ENCODE results near the gene SLC9A6.

Gene SLC9A6

GRCh38 chrX:135985157-135985972 lies at the start of gene SLC9A6:
SLC9A6 (plus strand) TSS chrX:135985435; CDS start chrX:135985659, 224 bp downstream.
- peak; percentile 56 for TF ChIP-seq POLR2AphosphoS5 (IDR thresholded peaks at IDR 0.05; ENCODE audit: borderline replicate concordance, low read depth, low read length)
- no peak for TF ChIP-seq FOXP2 (optimal IDR thresholded peaks at IDR 0.05; ENCODE audit: control extremely low read depth, extremely low read length, insufficient read depth)
- TF ChIP-seq EZH2 (IDR thresholded peaks at IDR 0.05): no peak
- Histone ChIP-seq H3K4me3 (peak within 1 kb of the TSS; percentile 83), H3K9ac (ENCODE audit: insufficient read length) (peak within 1 kb of the TSS; percentile 78), H3K9me3 (ENCODE audit: low read depth, low read length) (no peaks in the 10 kb centered on the region), H3K27ac (no peak within 1 kb of the TSS; the same call in 1 of the 2 replicates), H3K36me3 (ENCODE audit: insufficient read depth, low read length) (no peaks in the 10 kb centered on the region)
- no peak for DNase-seq (ENCODE audit: low read depth, low spot score)

- no peak for DNase-seq (ENCODE audit: low read depth, low spot score)
- Histone ChIP-seq H3K9me3 (ENCODE audit: low read depth, low read length) (no peaks in the 10 kb centered on the region), H3K4me3 (no peak overlapping the region), H3K27ac (no peak overlapping the region), H3K9ac (ENCODE audit: insufficient read length) (no peak overlapping the region), H3K36me3 (ENCODE audit: insufficient read depth, low read length) (no peaks in the 10 kb centered on the region)
- TF ChIP-seq POLR2AphosphoS5 (IDR thresholded peaks at IDR 0.05; ENCODE audit: borderline replicate concordance, low read depth, low read length) (no peak), EZH2 (IDR thresholded peaks at IDR 0.05) (no peak), FOXP2 (optimal IDR thresholded peaks at IDR 0.05; ENCODE audit: control extremely low read depth, extremely low read length, insufficient read depth) (no peak)
Measured at GRCh38 chrX:135944486-135944885, 40.7 kb upstream of the SLC9A6 start.

GRCh38 chrX:135951291-135951690 lies 33.9 kb upstream of the SLC9A6 start:
- Histone ChIP-seq H3K9ac (ENCODE audit: insufficient read length) (no peak overlapping the region), H3K9me3 (ENCODE audit: low read depth, low read length) (no peaks in the 10 kb centered on the region), H3K36me3 (ENCODE audit: insufficient read depth, low read length) (no peaks in the 10 kb centered on the region), H3K4me3 (no peak overlapping the region), H3K27ac (no peak overlapping the region)
- no peak for TF ChIP-seq FOXP2 (optimal IDR thresholded peaks at IDR 0.05; ENCODE audit: control extremely low read depth, extremely low read length, insufficient read depth)
- DNase-seq (ENCODE audit: low read depth, low spot score): no peak

DNA sequence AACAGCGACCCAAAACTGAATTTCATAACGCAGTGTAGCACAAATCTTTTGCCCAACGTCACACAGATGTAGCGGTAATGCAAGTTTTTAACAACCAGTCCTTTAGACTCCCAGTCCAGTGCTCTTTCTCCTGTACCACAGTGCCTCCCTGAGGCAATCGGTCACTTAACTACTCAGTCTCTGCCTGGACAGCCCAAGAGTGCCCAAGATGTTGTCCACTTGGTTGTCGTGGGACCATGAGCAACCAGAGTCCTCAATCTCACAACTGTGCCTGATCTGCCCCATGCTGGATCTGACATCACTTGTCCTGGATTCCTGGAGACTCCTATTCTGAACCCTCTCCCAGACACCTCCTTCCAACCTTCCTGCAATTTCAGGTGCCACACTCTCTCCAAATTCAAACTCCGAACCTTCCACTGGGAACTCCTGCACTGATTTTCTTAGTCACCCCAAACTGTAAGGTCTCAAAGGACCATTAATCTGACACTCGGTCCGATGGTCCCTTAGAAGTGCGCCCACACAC lies 12.1 kb upstream of the SLC9A6 start:
- H3K27ac ChIP-seq: peak overlapping the region; percentile 94; the same call in 1 of the 2 replicates
- H3K9me3 ChIP-seq (ENCODE audit: low read depth, low read length): no peaks in the 10 kb centered on the region
- no peak for DNase-seq (ENCODE audit: low read depth, low spot score)
- peak overlapping the region; percentile 91 for H3K9ac ChIP-seq (ENCODE audit: insufficient read length)
- TF ChIP-seq FOXP2 (optimal IDR thresholded peaks at IDR 0.05; ENCODE audit: control extremely low read depth, extremely low read length, insufficient read depth) (no peak), EZH2 (IDR thresholded peaks at IDR 0.05) (no peak), POLR2AphosphoS5 (IDR thresholded peaks at IDR 0.05; ENCODE audit: borderline replicate concordance, low read depth, low read length) (no peak)
- H3K4me3 ChIP-seq: peak overlapping the region; percentile 89
- no peaks in the 10 kb centered on the region for H3K36me3 ChIP-seq (ENCODE audit: insufficient read depth, low read length)

- DNase-seq (ENCODE audit: low read depth, low spot score): peak; percentile 57
- Histone ChIP-seq H3K9ac (ENCODE audit: insufficient read length) (peak within 1 kb of the TSS; percentile 91), H3K36me3 (ENCODE audit: insufficient read depth, low read length) (no peaks in the 10 kb centered on the region), H3K27ac (peak within 1 kb of the TSS; percentile 94), H3K9me3 (ENCODE audit: low read depth, low read length) (no peaks in the 10 kb centered on the region), H3K4me3 (peak within 1 kb of the TSS; percentile 89)
- TF ChIP-seq POLR2AphosphoS5 (IDR thresholded peaks at IDR 0.05; ENCODE audit: borderline replicate concordance, low read depth, low read length) (peak; percentile 67), FOXP2 (optimal IDR thresholded peaks at IDR 0.05; ENCODE audit: control extremely low read depth, extremely low read length, insufficient read depth) (no peak), EZH2 (IDR thresholded peaks at IDR 0.05) (no peak)
Measured at GRCh38 chrX:135973548-135974278, 11.5 kb upstream of the SLC9A6 start, which contains the start of gene MMGT1. MMGT1 (minus strand) TSS chrX:135973988; CDS start chrX:135973675, 313 bp downstream.

DNA sequence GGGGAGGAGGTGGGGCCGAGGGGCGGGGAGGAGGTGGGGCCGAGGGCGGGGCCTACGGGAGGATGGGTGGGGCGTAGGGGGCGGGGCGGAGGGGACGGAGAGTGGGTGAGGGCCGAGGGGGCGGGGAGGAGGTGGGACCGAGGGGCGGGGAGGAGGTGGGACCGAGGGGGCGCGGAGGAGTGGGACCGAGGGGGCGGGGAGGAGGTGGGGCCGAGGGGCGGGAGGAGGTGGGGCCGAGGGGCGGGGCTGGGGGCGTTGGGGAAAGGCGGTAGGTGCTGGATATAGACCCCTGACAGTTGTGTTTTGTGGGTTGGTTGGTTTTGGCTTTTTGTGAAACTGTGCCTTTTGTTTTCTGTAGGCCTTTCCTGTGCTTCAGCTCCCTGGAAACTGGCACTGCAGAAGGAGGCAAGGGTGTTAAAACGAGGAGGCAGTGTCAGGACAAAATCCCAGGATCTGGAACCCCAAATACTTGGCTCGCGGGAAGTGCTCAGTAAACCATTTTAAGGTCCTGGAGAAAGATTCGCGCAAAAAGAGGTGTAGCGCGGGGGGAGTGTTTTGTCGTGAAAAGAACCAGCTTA lies 10.9 kb upstream of the SLC9A6 start:
- Histone ChIP-seq H3K36me3 (ENCODE audit: insufficient read depth, low read length) (no peaks in the 10 kb centered on the region), H3K9ac (ENCODE audit: insufficient read length) (no peak overlapping the region), H3K27ac (no peak overlapping the region), H3K4me3 (peak overlapping the region; percentile 61), H3K9me3 (ENCODE audit: low read depth, low read length) (no peaks in the 10 kb centered on the region)
- TF ChIP-seq FOXP2 (optimal IDR thresholded peaks at IDR 0.05; ENCODE audit: control extremely low read depth, extremely low read length, insufficient read depth): no peak
- no peak for TF ChIP-seq EZH2 (IDR thresholded peaks at IDR 0.05)
- TF ChIP-seq POLR2AphosphoS5 (IDR thresholded peaks at IDR 0.05; ENCODE audit: borderline replicate concordance, low read depth, low read length): no peak
- DNase-seq (ENCODE audit: low read depth, low spot score): no peak

GRCh38 chrX:135975421-135975820 lies 9.8 kb upstream of the SLC9A6 start:
- H3K36me3 ChIP-seq (ENCODE audit: insufficient read depth, low read length): no peaks in the 10 kb centered on the region
- no peaks in the 10 kb centered on the region for H3K9me3 ChIP-seq (ENCODE audit: low read depth, low read length)
- TF ChIP-seq FOXP2 (optimal IDR thresholded peaks at IDR 0.05; ENCODE audit: control extremely low read depth, extremely low read length, insufficient read depth) (no peak), POLR2AphosphoS5 (IDR thresholded peaks at IDR 0.05; ENCODE audit: borderline replicate concordance, low read depth, low read length) (no peak), EZH2 (IDR thresholded peaks at IDR 0.05) (no peak)
- DNase-seq (ENCODE audit: low read depth, low spot score): no peak
- no peak overlapping the region for H3K9ac ChIP-seq (ENCODE audit: insufficient read length)
- no peak overlapping the region for H3K4me3 ChIP-seq
- no peak overlapping the region for H3K27ac ChIP-seq

- Histone ChIP-seq H3K36me3 (ENCODE audit: insufficient read depth, low read length) (no peaks in the 10 kb centered on the region), H3K9ac (ENCODE audit: insufficient read length) (no peak overlapping the region), H3K9me3 (ENCODE audit: low read depth, low read length) (no peaks in the 10 kb centered on the region), H3K4me3 (no peak overlapping the region), H3K27ac (no peak overlapping the region)
- TF ChIP-seq EZH2 (IDR thresholded peaks at IDR 0.05) (no peak), FOXP2 (optimal IDR thresholded peaks at IDR 0.05; ENCODE audit: control extremely low read depth, extremely low read length, insufficient read depth) (no peak), POLR2AphosphoS5 (IDR thresholded peaks at IDR 0.05; ENCODE audit: borderline replicate concordance, low read depth, low read length) (no peak)
- no peak for DNase-seq (ENCODE audit: low read depth, low spot score)
Measured at GRCh38 chrX:135977611-135978010, 7.6 kb upstream of the SLC9A6 start.

Data from SK-N-MC (cell line).